Pancreas (tissue), 10 donors: ENCODE results near the gene TUBA4B. TPM values are rescaled to one million over a fixed set of nuclear protein-coding genes. Genes with fewer than 3 reads are reported as not detected.

ENCODE experiments used
- ATAC-seq, 4 donors: fragments of 200-7000 bp; cut with Tn5 transposase; one replicate each; pipeline versions ENCODE4 v1.8.0 to v1.9.1; 2020; ENCODE audit warnings: mild to moderate bottlenecking in 4 of 4, moderate library complexity in 4 of 4
- DNase-seq, 6 donors: peaks; one replicate each; pipeline ENCODE4 v3.0.0-alpha.2; 2020
- FAIRE-seq: peaks from 2 replicates; lab custom pipeline; 2012; peaks lifted over from hg19 to GRCh38; lab: Jason Lieb, UNC
- H3K27ac ChIP-seq, 4 donors: fragments of 200-600 bp; sonication (generic); 1 replicate in 3 of 4; 2 replicates in 1 of 4; pipeline versions ENCODE4 v1.5.0 to v1.8.0; 2020
- H3K27me3 ChIP-seq, 4 donors: fragments of 200-600 bp; one replicate each; pipeline ENCODE4 v1.8.0; 2021
- H3K36me3 ChIP-seq, 3 donors: fragments of 200-600 bp; sonication (generic) in 1 of 3; one replicate each; pipeline versions ENCODE4 v1.5.0 to v1.8.0; 2020 to 2021
- H3K4me1 ChIP-seq, 3 donors: fragments of 200-600 bp; one replicate each; pipeline ENCODE4 v1.8.0; 2021
- H3K4me3 ChIP-seq, 4 donors: fragments of 200-600 bp; sonication (generic) in 2 of 4; one replicate each; pipeline versions ENCODE4 v1.5.0 to v1.8.0; 2020 to 2021
- H3K9me3 ChIP-seq, 4 donors: fragments of 200-600 bp; one replicate each; pipeline ENCODE4 v1.8.0; 2021
- WGBS, 2 donors: extraction: QIAGEN DNeasy Blood & Tissue Kit; methylation state at CpG; one replicate each; pipeline ENCODE4 v1.1.7; 2013; 5-methylcytosine and 5-hydroxymethylcytosine counted together
- intact Hi-C, 3 donors: fragments of 100-400 bp; cut with DNase I; formaldehyde crosslinking; loops; one replicate each; pipeline versions ENCODE4 v1.11.1 to v1.14.2; 2022
- polyA plus RNA-seq, 2 donors: library from polyadenylated mRNA; stranded (reverse); fragments of 200-250 nt; gene quantifications; one replicate each; pipeline ENCODE4 v1.2.3, GENCODE V29; 2013
- total RNA-seq, 6 donors: library from RNA; stranded (reverse); fragmentation: NEBNext Ultra II Directional in 4 of 6; extraction: Animal tissue kit (Norgen Biotek cat#: 25700) in 4 of 6; gene quantifications; one replicate each; pipeline versions ENCODE4 v1.2.1 to v1.2.4, GENCODE V29; 2021 to 2023
- TF ChIP-seq, protein P1 (sequence below), 4 donors: fragments of 200-600 bp; sonication (generic) in 3 of 4; IDR thresholded peaks; one replicate each; pipeline versions ENCODE4 v1.5.0 to v1.8.0; 2021; ENCODE audit warnings: antibody characterized with exemption in 4 of 4
- donor health status: healthy with polysubstance abuse.
- donor health status: DM: no; HTN: no; CAD: no; lungs with moderate emphysema.
- donor health status: DM: no; HTN: no; CAD: no.
- donor health status: control.
- donor health status: control.
- donor health status: Bipolar disorder and iron deficiency.
- donor health status: DM: yes; HTN: yes; CAD: no.
- donor health status: DM: no; HTN: no; CAD: no.
- donor health status: DM: no; HTN: no; CAD: no.
- donor health status: DM: yes; HTN: yes; CAD: no.

The TUBA4B gene
- total and polyA plus RNA-seq, 8 donors = not detected

DNA sequence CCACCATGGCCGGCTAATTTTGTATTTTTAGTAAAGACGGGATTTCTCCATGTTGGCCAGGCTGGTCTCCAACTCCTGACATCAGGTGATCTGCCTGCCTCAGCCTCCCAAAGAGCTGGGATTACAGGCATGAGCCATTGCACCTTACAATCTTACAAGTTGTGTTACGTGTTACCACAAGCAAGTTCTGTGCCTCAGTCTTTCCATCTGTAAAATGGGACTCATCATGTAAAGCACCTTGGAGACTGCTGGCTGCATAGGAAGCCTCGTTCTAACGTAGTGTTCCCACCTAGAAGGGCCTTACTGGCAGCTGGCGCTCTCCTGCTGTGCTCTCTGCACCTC lies 36.1 kb downstream of the TUBA4B start:
- no peaks in the 10 kb centered on the region for H3K9me3 ChIP-seq
- FAIRE-seq (no peak), DNase-seq (no peak), ATAC-seq (no peak)
- no peak overlapping the region for H3K4me3 ChIP-seq
- H3K4me1 ChIP-seq = no peaks in the 10 kb centered on the region
- TF ChIP-seq, protein P1, sequence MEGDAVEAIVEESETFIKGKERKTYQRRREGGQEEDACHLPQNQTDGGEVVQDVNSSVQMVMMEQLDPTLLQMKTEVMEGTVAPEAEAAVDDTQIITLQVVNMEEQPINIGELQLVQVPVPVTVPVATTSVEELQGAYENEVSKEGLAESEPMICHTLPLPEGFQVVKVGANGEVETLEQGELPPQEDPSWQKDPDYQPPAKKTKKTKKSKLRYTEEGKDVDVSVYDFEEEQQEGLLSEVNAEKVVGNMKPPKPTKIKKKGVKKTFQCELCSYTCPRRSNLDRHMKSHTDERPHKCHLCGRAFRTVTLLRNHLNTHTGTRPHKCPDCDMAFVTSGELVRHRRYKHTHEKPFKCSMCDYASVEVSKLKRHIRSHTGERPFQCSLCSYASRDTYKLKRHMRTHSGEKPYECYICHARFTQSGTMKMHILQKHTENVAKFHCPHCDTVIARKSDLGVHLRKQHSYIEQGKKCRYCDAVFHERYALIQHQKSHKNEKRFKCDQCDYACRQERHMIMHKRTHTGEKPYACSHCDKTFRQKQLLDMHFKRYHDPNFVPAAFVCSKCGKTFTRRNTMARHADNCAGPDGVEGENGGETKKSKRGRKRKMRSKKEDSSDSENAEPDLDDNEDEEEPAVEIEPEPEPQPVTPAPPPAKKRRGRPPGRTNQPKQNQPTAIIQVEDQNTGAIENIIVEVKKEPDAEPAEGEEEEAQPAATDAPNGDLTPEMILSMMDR (IDR thresholded peaks at IDR 0.05) = no peak
- intact Hi-C loops = no loop called here
- H3K27me3 ChIP-seq = no peaks in the 10 kb centered on the region
- WGBS, 2 donors = 70 to 74% methylated on average over 6 of the region's 6 CpGs
- H3K27ac ChIP-seq = no peak overlapping the region
- H3K36me3 ChIP-seq = peaks cover 0 to 16% (median 0%) of the 10 kb centered on the region in 3 donors

DNA sequence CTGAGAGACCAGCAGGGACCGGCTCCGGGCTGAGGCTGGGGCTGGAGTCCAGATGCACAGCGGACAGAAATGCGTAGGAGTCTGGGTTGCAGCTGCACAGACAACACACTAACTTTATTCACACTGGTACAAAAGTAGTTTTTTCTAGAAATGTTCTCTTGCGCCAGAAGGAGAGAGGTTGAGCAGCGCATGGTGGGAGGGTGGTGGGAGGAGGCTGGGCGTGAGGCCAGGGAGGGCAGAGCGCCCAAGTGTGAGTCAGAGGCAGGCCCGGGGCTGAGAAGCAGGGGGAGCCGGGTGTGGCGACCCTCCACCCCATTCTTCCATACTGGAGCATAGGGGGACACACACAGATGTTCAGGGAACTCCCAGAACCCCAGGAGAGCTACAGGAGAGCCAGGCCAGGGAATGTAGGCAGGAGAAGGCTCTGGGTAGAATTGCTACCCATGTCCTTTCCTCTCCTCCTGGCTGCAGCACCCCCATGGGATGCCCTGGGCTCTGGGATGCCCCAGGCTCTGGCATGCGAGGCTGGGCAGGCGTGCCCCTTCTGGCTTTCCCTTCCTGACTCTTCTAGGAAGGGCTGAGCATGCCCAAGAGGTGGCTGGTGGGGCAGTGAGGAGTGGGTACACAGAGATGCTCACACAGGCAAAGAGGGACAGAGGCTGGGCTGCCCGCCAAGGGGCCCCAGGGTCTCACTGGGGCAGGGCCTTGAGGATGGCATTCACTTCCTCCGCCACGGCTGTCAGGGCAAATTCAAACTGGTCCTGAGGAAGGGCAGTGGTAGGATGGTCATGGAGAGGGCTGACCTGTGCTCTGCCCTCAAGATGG lies 36.7 kb downstream of the TUBA4B start:
- H3K27me3 ChIP-seq = no peaks in the 10 kb centered on the region
- ATAC-seq (peak in 3 of 4 donors; percentile 22 to 54 (median 31)), FAIRE-seq (no peak), DNase-seq (no peak)
- TF ChIP-seq, protein P1 (IDR thresholded peaks at IDR 0.05) = no peak
- no peak overlapping the region for H3K4me3 ChIP-seq
- no peak overlapping the region for H3K27ac ChIP-seq
- intact Hi-C loops = loop anchor here in 2 of 3 donors (5.0 to 10.0 kb wide), 2 partner anchors 117 to 235 kb away; partner anchors contain the start of gene SLC23A3 (in 1 of the 2)
- no peaks in the 10 kb centered on the region for H3K4me1 ChIP-seq
- H3K9me3 ChIP-seq = no peaks in the 10 kb centered on the region
- WGBS, 2 donors = 55 to 61% methylated on average over 16 of the region's 16 CpGs
- peaks cover 0 to 10% (median 0%) of the 10 kb centered on the region in 3 donors for H3K36me3 ChIP-seq

DNA sequence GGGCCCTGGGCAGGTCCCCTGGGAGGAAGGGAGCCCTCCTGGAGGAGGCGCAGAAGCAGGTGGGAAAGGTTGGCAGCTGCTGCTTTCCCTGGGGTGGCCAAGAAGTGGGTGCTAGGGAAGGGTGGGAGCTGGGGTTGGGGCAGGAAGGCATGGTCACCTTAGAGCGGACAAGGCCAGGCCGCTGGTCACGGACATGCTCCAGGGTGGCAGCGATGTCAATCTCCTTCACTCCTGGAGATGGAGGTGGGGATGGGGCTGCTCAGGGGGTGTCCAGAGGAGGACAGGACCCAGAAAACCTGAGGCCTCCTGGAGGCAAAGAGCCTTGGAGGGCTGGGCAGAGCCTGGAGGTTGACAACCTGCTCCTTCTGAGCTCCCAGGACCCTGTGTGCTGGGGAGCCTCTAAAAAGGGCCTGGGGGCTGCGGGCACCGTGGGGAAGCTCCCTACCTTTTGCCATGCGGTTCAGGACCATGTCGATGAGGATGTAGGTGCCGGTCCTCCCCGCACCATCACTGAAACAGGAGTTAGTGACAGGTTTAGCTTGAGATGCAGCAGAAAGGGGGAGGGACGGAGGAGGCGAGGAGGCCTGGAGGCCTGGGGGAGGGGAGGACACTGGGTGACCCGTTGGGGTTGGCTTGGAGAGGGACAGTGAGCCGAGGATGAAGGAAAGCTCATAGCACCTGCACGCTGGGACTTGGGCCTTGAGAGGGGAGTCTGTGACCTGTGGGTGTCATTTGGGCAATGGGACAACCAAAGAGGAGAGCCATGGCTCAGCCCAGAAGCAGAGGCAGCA lies 37.5 kb downstream of the TUBA4B start:
- H3K27ac ChIP-seq = no peak overlapping the region
- ATAC-seq (no peak), DNase-seq (no peak), FAIRE-seq (no peak)
- no peaks in the 10 kb centered on the region for H3K27me3 ChIP-seq
- H3K9me3 ChIP-seq = no peaks in the 10 kb centered on the region
- intact Hi-C loops = loop anchor here in 2 of 3 donors (5.0 to 10.0 kb wide), 2 partner anchors 118 to 236 kb away; partner anchors contain the start of gene SLC23A3 (in 1 of the 2)
- no peaks in the 10 kb centered on the region for H3K4me1 ChIP-seq
- TF ChIP-seq, protein P1 (IDR thresholded peaks at IDR 0.05) = no peak
- H3K4me3 ChIP-seq = no peak overlapping the region
- 76 to 78% methylated on average over 15 to 16 of the region's 16 CpGs for WGBS, 2 donors
- H3K36me3 ChIP-seq = peaks cover 0 to 2% (median 0%) of the 10 kb centered on the region in 3 donors

DNA sequence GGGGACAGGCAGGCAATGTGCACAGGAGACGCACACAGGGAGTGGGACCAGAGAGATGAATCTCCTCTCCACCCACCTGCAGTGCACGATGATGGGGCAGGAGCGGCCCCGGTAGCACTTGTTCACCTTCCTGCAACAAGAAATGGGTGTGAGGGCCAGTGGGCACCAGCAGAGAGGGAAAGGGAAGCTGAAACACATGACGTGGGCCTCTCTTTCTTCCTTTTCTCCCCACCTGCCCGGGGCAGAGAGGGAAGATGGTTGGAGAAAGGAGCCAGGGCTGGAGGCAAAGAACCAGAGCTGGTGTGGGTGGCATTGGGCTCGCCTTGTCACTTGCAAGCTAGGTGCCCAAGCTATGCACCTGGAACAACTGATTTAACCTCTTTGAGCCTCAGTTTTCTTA lies 38.4 kb downstream of the TUBA4B start:
- H3K36me3 ChIP-seq = no peaks in the 10 kb centered on the region
- intact Hi-C loops = loop anchor here in 2 of 3 donors (5.0 to 10.0 kb wide), 2 partner anchors 119 to 237 kb away; partner anchors contain the start of gene SLC23A3 (in 1 of the 2)
- no peak overlapping the region for H3K27ac ChIP-seq
- no peaks in the 10 kb centered on the region for H3K4me1 ChIP-seq
- no peaks in the 10 kb centered on the region for H3K27me3 ChIP-seq
- FAIRE-seq (no peak), ATAC-seq (no peak), DNase-seq (no peak)
- H3K4me3 ChIP-seq = no peak overlapping the region
- H3K9me3 ChIP-seq = no peaks in the 10 kb centered on the region
- 67 to 90% methylated on average over 6 to 7 of the region's 7 CpGs for WGBS, 2 donors
- TF ChIP-seq, protein P1 (IDR thresholded peaks at IDR 0.05) = no peak
